ACHN (cell line): ENCODE data around the gene UNC45B.

Experiments
- DNase-seq: peaks from one replicate; pipeline ENCODE4 v3.0.0-alpha.2; 2015
- in situ Hi-C: cut with HindIII; loops from 2 replicates; pipeline ENCODE4 v1.10.0; 2017; ENCODE audit warnings: low sequenced_read_pairs, low pct_ligation_motif_present, low pct_unique_long_range_greater_than_20kb

The UNC45B gene

DNA sequence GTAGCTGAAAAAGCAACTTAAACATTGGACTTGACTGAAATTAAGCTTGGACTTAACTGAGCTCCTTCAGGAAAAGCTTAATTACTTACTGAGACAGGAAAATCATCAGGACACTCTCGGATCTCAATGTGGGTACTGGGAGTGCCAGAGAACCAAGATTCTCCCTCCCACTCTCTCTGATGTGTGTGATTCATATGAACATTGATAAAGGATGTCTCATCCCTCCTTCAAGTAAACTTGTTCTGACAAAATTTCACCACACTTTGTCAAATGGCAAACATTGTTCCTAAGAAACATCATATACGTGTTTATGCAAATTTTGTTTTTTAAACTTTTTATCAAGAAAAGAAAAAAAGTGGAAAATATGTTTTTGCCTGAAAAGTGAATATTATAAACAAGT, 91.2 kb downstream of the UNC45B start:
- in situ Hi-C loops = no loop called here
- no peak for DNase-seq
